Stimulated activated CD8-positive, alpha-beta memory T cell treated with anti-CD3 and anti-CD28 coated beads, Interleukin-7, amount 100 ng/mL, for 1 hour (primary cell): Measurements from ENCODE around the gene NBEA.
"Not testable (repeated sequence)": the region's sequence is repeated elsewhere in the genome, so short reads cannot be mapped to it uniquely, and the experiment has no call there.

Source experiments
- DNase-seq, 2 donors: peaks; one replicate each; pipeline ENCODE4 v3.0.0-alpha.2; 2020; ENCODE audit warnings: low read depth in 2 of 2

NBEA gene

GRCh38 chr13:35389535-35389934, 447.5 kb downstream of the NBEA start:
- DNase-seq = no peak

- no peak for DNase-seq
Observed at GRCh38 chr13:35392768-35393167, 450.7 kb downstream of the NBEA start.

DNA sequence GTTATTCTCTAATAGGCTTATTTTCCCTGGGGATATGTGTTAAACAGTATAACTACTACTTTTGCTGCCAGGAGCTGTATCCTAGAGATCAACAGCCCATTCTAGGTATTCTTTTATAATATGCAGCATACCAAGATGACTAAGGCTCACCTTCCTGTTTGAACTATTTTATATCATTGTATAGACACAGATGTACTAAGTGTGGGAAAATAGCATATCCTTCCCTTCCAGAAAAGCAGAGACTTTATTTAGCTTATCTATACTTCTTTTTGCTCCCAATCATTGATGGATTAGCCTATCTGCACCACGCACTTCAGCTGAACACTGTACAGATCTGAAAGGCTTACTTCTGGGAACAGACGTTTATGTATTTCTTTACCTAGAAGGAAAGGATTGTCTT, 451.8 kb downstream of the NBEA start:
- DNase-seq = no peak

- DNase-seq = not testable (repeated sequence)
Observed at GRCh38 chr13:35408285-35408684, 466.2 kb downstream of the NBEA start.

DNA sequence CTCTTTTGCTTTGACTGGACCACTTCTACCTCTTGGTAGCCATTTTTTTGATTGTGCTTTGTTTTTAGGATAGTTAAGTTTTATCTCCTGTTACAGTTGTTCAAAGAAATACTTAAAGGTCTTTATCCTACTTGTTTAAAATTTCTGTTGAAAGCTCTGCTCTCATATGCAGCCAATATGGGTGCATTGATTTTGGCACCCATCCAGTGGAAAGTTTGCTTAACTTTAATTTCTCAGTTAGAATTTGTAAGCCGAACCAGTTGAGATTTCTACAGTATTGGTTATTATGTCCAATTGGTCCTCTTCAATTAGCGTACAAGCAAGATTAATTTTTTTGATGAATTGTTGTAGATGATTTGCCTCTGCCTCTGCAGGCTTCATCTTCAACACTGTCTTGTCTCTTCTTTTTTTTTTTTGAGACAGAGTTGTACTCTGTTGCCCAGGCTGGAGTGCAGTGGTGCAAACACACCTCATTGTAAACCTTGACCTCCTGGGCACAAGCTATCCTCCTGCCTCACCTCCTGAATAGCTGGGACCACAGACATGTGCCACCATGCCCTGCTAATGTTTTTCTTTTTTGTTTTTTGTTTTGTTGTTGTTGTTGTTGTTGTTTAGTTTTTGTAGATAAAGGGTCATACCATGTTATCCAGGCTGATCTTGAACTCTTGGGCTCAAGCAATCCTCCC, 469.1 kb downstream of the NBEA start:
- no peak for DNase-seq

- DNase-seq = no peak
Observed at GRCh38 chr13:35448465-35448864, 506.4 kb downstream of the NBEA start.

DNA sequence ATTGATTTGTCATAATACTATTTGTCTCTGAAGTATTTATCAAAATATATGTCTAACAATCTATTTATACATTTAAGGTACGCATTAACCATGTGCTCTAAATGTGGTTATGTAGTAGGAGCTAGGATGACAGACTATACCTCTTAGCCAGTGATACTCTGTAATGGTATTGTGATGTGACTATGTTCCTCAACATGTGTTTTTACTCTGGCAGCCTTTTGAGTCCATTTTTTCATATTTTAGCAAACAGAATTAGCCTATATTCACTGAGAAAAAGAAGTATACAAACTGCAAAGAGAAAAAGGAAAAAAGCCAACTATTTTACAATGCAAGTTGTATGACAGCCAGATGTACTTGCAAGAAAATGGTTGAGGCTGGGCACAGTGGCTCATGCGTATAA, 507.8 kb downstream of the NBEA start:
- no peak for DNase-seq

DNA sequence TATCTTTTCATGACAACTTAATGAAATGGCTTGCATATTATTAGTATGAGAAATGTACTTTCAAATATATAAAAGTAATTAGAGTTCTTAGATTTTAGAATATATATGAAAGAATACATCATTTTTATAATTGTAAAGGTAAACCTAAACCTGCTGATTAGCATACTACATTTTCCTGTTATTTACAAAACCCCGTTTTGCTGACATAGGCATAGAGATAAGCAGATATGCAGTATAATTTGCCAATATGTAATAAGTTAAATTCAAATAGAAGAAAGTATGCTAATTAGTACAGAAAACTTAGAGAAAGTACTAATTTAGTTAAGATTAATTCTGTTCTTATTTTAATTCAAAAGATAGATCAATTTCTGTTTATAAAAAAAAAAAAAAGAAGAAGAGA, 513.0 kb downstream of the NBEA start:
- no peak for DNase-seq

- no peak for DNase-seq
Observed at GRCh38 chr13:35457258-35457657, 515.2 kb downstream of the NBEA start.

GRCh38 chr13:35460061-35460460, 518.0 kb downstream of the NBEA start:
- DNase-seq = no peak

- no peak for DNase-seq
Observed at GRCh38 chr13:35465371-35465770, 523.3 kb downstream of the NBEA start.

- no peak for DNase-seq
Observed at GRCh38 chr13:35468195-35468594, 526.1 kb downstream of the NBEA start.

DNA sequence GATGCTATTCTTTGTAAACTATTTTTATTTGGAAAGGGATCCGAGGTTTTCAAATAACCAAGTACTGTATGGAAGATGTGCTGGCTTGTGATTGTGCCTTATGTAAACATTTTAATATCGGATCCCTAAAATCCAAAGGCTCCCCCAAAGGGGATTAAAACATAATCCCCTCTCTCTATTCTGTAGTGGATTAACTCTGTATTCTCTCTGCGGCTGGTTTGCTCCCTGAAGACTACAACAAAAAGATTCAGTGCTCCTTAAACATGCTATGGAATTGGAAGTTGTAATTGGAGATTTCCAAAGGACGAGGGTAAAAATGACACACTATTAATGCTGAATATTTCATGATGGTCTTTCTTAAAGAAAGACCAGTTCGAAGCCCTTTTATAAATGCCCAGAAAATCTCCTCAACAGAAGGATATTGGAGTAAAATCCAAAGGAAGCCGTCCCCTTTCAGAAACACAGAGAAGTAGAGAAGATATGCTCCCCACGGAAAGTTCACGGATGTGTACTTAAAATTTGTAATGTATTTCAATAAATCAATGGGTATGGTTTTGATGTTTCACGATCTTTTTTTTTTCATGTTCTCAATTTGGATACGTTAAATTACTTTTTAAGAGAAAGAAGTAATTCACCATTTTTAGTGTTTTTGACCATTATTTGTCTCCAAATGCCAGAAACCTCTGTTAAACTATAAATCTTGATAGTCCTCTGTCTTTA, 527.9 kb downstream of the NBEA start:
- DNase-seq = no peak

GRCh38 chr13:35470671-35471661, 528.9 kb downstream of the NBEA start:
- DNase-seq = no peak

- no peak for DNase-seq
Observed at GRCh38 chr13:35471706-35472322, 529.7 kb downstream of the NBEA start.

DNA sequence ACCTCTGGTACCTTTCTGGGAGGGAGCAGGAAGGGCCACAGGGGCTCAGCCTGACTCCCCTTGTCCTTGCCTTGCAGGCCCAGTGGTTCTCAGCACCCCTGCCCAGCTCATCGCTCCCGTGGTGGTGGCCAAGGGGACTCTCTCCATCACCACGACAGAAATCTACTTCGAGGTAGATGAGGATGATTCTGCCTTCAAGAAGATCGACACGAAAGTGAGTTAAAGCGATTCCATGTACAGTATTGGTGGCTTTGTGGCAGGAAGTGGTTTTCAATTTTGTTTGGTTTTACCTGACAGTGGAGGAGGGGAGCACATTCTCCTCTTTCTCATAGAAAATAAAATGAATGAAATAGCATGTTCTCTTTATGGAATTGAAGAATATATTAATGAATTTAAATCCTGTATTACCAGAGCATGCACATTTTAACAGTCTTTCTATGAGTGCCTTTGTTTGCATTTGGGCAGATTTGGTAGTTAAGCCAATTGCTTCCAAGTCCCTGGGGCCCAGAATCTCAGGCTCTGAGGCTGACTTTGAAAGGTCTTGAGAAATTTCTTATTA, 530.3 kb downstream of the NBEA start:
- DNase-seq = no peak

- no peak for DNase-seq
Observed at GRCh38 chr13:35473206-35473775, 531.2 kb downstream of the NBEA start.

DNA sequence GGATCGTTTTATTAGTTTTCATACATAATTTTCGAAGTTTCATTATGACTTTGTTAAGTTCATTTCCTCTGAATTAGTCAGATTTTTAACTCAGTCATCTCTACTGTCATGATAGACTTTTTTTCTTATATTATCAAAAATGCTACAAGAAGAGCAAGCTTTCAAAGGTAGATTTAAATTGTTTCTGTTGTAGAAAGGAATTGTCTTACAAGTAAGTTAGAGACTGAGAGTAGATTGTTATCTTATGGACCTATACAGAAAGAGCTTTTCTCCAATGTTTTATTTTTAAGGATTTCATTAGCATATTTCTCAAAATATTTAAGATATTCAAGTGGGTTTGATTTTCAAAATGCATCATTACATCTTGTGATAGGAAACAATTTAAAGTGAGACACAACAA, 531.7 kb downstream of the NBEA start:
- DNase-seq = no peak

DNA sequence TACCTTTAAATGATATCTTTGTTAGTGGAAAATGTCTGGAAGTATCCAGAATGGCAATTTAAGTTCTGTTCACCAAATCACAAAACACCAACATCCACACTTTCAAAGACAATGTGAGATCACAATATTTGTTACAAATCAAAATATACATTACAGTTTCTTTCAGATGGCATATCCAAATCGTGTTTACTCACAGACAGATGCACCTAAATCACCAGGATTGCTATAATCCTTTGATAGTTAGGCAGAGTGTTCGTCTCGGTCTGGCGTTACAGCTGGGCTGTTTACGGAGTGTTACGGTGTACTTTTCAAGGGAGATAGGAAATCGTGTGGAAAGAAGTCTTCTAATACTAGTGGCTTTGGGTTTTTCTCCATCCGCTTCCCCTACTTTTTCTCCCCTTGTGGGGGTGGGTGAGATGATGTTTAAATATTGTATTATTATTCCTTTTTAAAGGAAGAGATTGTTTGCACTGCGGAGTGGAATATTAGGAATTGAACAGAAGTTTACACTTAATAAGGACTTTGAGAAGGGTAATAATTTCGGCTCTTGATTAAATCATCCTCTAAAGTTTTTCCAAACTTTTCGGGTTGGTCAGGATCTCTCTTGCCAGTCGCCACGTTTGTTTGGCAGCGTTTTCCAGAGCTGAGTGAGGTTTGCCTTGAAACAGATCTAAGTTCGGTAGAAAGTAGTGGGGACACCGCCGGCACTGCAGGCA, 532.6 kb downstream of the NBEA start:
- DNase-seq = no peak

- DNase-seq = no peak
Observed at GRCh38 chr13:35475212-35475959, 533.3 kb downstream of the NBEA start.
